OCI-LY1 (cell line): Measurements from ENCODE around the gene FTCD.

Experiments
- H2AFZ ChIP-seq: fragments of 200-600 bp; sonication (generic), shearing (Covaris generic); 2 replicates; pipeline ENCODE4 v1.6.0; 2014; ENCODE audit warnings: antibody characterized with exemption, mild to moderate bottlenecking, low read length
- H3F3A ChIP-seq: fragments of 200-600 bp; sonication (generic), shearing (Covaris generic); 2 replicates; pipeline ENCODE4 v1.6.0; 2014; ENCODE audit warnings: mild to moderate bottlenecking, antibody characterized with exemption, low read length, moderate library complexity; ENCODE audit not compliant: insufficient read depth
- H3K27ac ChIP-seq: fragments of 200-600 bp; sonication (generic); 2 replicates; pipeline ENCODE4 v1.5.1; 2014; ENCODE audit warnings: low read length, mixed run types, mild to moderate bottlenecking, low read depth; ENCODE audit not compliant: poor library complexity, severe bottlenecking
- H3K27me3 ChIP-seq: fragments of 200-600 bp; sonication (generic); 2 replicates; pipeline ENCODE4 v1.6.0; 2014; ENCODE audit warnings: antibody characterized with exemption, mild to moderate bottlenecking, low read length, moderate library complexity; ENCODE audit not compliant: insufficient read depth
- H3K36me3 ChIP-seq: fragments of 200-600 bp; sonication (generic); 2 replicates; pipeline ENCODE4 v1.6.1; 2014; ENCODE audit warnings: mild to moderate bottlenecking, antibody characterized with exemption, low read length, moderate library complexity, mixed read lengths; ENCODE audit not compliant: insufficient read depth
- H3K4me1 ChIP-seq: fragments of 200-600 bp; sonication (generic); 2 replicates; pipeline ENCODE4 v1.5.1; 2014; ENCODE audit warnings: mild to moderate bottlenecking, low read length, moderate library complexity; ENCODE audit not compliant: insufficient read depth, severe bottlenecking
- H3K4me2 ChIP-seq: fragments of 200-600 bp; sonication (generic), shearing (Covaris generic); 2 replicates; pipeline ENCODE4 v1.6.1; 2014; ENCODE audit warnings: low read length
- H3K4me3 ChIP-seq: fragments of 200-600 bp; sonication (generic); 2 replicates; pipeline ENCODE4 v1.5.1; 2014; ENCODE audit warnings: low read length, low read depth, mild to moderate bottlenecking, mixed read lengths; ENCODE audit not compliant: poor library complexity, severe bottlenecking
- H3K79me2 ChIP-seq: fragments of 200-600 bp; shearing (Covaris generic); 2 replicates; pipeline ENCODE4 v1.6.1; 2016; ENCODE audit warnings: mixed run types, low read length, mixed read lengths; ENCODE audit not compliant: insufficient read depth
- H3K9ac ChIP-seq: fragments of 200-600 bp; sonication (generic), shearing (Covaris generic); 2 replicates; pipeline ENCODE4 v1.6.1; 2014; ENCODE audit warnings: mild to moderate bottlenecking, low read length, mixed read lengths
- H3K9me2 ChIP-seq: fragments of 200-600 bp; sonication (generic), shearing (Covaris generic); 2 replicates; pipeline ENCODE4 v1.6.1; 2014; ENCODE audit warnings: low read depth, mild to moderate bottlenecking, low read length, mixed read lengths
- H3K9me3 ChIP-seq: fragments of 200-600 bp; shearing (Covaris generic); 2 replicates; pipeline ENCODE4 v1.6.1; 2014; ENCODE audit warnings: low read length, mixed read lengths
- H4K20me1 ChIP-seq: fragments of 200-600 bp; sonication (generic), shearing (Covaris generic); 2 replicates; pipeline ENCODE4 v1.6.0; 2016; ENCODE audit warnings: mild to moderate bottlenecking, low read length; ENCODE audit not compliant: insufficient read depth
- CTCF ChIP-seq: fragments of 200-600 bp; sonication (generic), shearing (Covaris generic); IDR thresholded peaks from 2 replicates; pipeline ENCODE4 v1.5.1; 2017; ENCODE audit warnings: mild to moderate bottlenecking, antibody characterized with exemption, low read length, moderate library complexity, mixed read lengths
- EZH2 ChIP-seq: fragments of 200-600 bp; sonication (generic), shearing (Covaris generic); IDR thresholded peaks from 2 replicates; pipeline ENCODE4 v1.8.0; 2017; ENCODE audit warnings: borderline replicate concordance, mixed run types, mild to moderate bottlenecking, antibody characterized with exemption, low read length, moderate library complexity, mixed read lengths

Gene FTCD

GRCh38 chr21:46104104-46104503 is 51.3 kb downstream of the FTCD start:
- H3K27me3 ChIP-seq: no peaks in the 10 kb centered on the region; the same call in 1 of the 2 replicates
- no peak overlapping the region for H3K4me2 ChIP-seq
- no peak for TF ChIP-seq EZH2
- no peak for TF ChIP-seq CTCF
- peaks cover 11% of the 10 kb centered on the region for H3K9me3 ChIP-seq
- H3K4me1 ChIP-seq: no peaks in the 10 kb centered on the region
- no peaks in the 10 kb centered on the region for H3K79me2 ChIP-seq
- H3K9me2 ChIP-seq: no peaks in the 10 kb centered on the region
- no peak overlapping the region for H3K4me3 ChIP-seq
- H3K36me3 ChIP-seq: no peaks in the 10 kb centered on the region
- no peak overlapping the region for H3K27ac ChIP-seq
- no peaks in the 10 kb centered on the region for H3F3A ChIP-seq
- H2AFZ ChIP-seq: no peak overlapping the region
- H4K20me1 ChIP-seq: no peaks in the 10 kb centered on the region
- H3K9ac ChIP-seq: no peak overlapping the region

GRCh38 chr21:46100906-46101305 is 54.5 kb downstream of the FTCD start:
- no peak overlapping the region for H3K27ac ChIP-seq
- H3K27me3 ChIP-seq: no peaks in the 10 kb centered on the region
- H3K9me2 ChIP-seq: no peaks in the 10 kb centered on the region
- no peaks in the 10 kb centered on the region for H3K4me1 ChIP-seq
- H3K9me3 ChIP-seq: peaks cover 4% of the 10 kb centered on the region; the same call in 1 of the 2 replicates
- H3K36me3 ChIP-seq: no peaks in the 10 kb centered on the region
- H3K79me2 ChIP-seq: no peaks in the 10 kb centered on the region
- H3K4me2 ChIP-seq: no peak overlapping the region
- no peaks in the 10 kb centered on the region for H4K20me1 ChIP-seq
- H2AFZ ChIP-seq: no peak overlapping the region
- no peak overlapping the region for H3K4me3 ChIP-seq
- TF ChIP-seq CTCF (no peak), EZH2 (no peak)
- H3K9ac ChIP-seq: no peak overlapping the region
- H3F3A ChIP-seq: no peaks in the 10 kb centered on the region

- H3K79me2 ChIP-seq: no peaks in the 10 kb centered on the region
- H3K4me2 ChIP-seq: no peak overlapping the region
- H3K27ac ChIP-seq: no peak overlapping the region
- H3K9me2 ChIP-seq: no peaks in the 10 kb centered on the region
- no peaks in the 10 kb centered on the region for H4K20me1 ChIP-seq
- H3F3A ChIP-seq: no peaks in the 10 kb centered on the region
- no peaks in the 10 kb centered on the region for H3K36me3 ChIP-seq
- peaks cover 4% of the 10 kb centered on the region; the same call in 1 of the 2 replicates for H3K9me3 ChIP-seq
- H3K4me1 ChIP-seq: no peaks in the 10 kb centered on the region
- TF ChIP-seq EZH2 (no peak), CTCF (no peak)
- no peak overlapping the region for H2AFZ ChIP-seq
- no peaks in the 10 kb centered on the region for H3K27me3 ChIP-seq
- no peak overlapping the region for H3K9ac ChIP-seq
- no peak overlapping the region for H3K4me3 ChIP-seq
Observed at GRCh38 chr21:46100426-46100825, 55.0 kb downstream of the FTCD start.
